GM18511 (cell line): ENCODE measurements around the gene CCL8.

Source experiments
- ATAC-seq: cut with Tn5 transposase; IDR thresholded peaks from one replicate; pipeline ENCODE4 v1.9.1; 2021; ENCODE audit warnings: mild to moderate bottlenecking, moderate library complexity; ENCODE audit not compliant: unreplicated experiment

The CCL8 gene

GRCh38 chr17:34366529-34367107 lies 47.4 kb downstream of the CCL8 start:
- ATAC-seq: no peak

GRCh38 chr17:34367486-34368195 lies 48.4 kb downstream of the CCL8 start:
- no peak for ATAC-seq

GRCh38 chr17:34368196-34368945 lies 49.1 kb downstream of the CCL8 start:
- no peak for ATAC-seq

GRCh38 chr17:34368946-34369500 lies 49.8 kb downstream of the CCL8 start:
- ATAC-seq: no peak

- no peak for ATAC-seq
Observed at GRCh38 chr17:34369571-34369970, 50.3 kb downstream of the CCL8 start.

- no peak for ATAC-seq
Observed at GRCh38 chr17:34370376-34370996, 51.3 kb downstream of the CCL8 start.

GRCh38 chr17:34370997-34371395 lies 51.8 kb downstream of the CCL8 start:
- ATAC-seq: no peak
